ENCODE results near the gene ADAMTSL2.

- TF ChIP-seq, protein P1, sequence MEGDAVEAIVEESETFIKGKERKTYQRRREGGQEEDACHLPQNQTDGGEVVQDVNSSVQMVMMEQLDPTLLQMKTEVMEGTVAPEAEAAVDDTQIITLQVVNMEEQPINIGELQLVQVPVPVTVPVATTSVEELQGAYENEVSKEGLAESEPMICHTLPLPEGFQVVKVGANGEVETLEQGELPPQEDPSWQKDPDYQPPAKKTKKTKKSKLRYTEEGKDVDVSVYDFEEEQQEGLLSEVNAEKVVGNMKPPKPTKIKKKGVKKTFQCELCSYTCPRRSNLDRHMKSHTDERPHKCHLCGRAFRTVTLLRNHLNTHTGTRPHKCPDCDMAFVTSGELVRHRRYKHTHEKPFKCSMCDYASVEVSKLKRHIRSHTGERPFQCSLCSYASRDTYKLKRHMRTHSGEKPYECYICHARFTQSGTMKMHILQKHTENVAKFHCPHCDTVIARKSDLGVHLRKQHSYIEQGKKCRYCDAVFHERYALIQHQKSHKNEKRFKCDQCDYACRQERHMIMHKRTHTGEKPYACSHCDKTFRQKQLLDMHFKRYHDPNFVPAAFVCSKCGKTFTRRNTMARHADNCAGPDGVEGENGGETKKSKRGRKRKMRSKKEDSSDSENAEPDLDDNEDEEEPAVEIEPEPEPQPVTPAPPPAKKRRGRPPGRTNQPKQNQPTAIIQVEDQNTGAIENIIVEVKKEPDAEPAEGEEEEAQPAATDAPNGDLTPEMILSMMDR (IDR thresholded peaks at IDR 0.05): no peak
- no peak for TF ChIP-seq POLR2A (IDR thresholded peaks at IDR 0.05)
Observed at GRCh38 chr9:133621725-133622267, 87.3 kb downstream of the ADAMTSL2 start.
